GM12878 (cell line): ENCODE measurements around the gene RNF7. TPM values are rescaled to one million over a fixed set of nuclear protein-coding genes. Genes with fewer than 3 reads are reported as not detected.

Experiments
- ATAC-seq: fragments of 200-7000 bp; cut with Tn5 transposase; 3 replicates; pipeline ENCODE4 v1.9.1; 2020; ENCODE audit warnings: mild to moderate bottlenecking, moderate library complexity
- BruUV-seq: library from RNA; stranded (reverse); fragments of 400-500 nt; replicated peaks from 2 replicates; lab custom pipeline; 2021; lab: Mats Ljungman, UMichigan
- CTCF ChIA-PET: fragments of 300-600 bp; sonication (Branson Sonifier 250); formaldehyde crosslinking; extraction: SDS; loops from one replicate; lab custom pipeline; 2021; ENCODE audit warnings: inconsistent platforms; lab: Yijun Ruan, JAX
- POLR2A ChIA-PET: fragments of 350-600 bp; formaldehyde crosslinking; extraction: SDS; loops from one replicate; lab custom pipeline; 2021; ENCODE audit warnings: inconsistent platforms; lab: Charles Lee
- RAD21 ChIA-PET: fragments of 300-600 bp; sonication (Branson Sonifier 250); formaldehyde crosslinking; loops from one replicate; lab custom pipeline; 2023; ENCODE audit warnings: antibody characterized with exemption; ENCODE audit not compliant: unreplicated experiment; lab: Charles Lee
- SMC1A ChIA-PET: fragments of 300-600 bp; sonication (Branson Sonifier 250); formaldehyde crosslinking; loops from one replicate; lab custom pipeline; 2023; ENCODE audit not compliant: unreplicated experiment, uncharacterized antibody; lab: Charles Lee
- DNase-seq: peaks from one replicate; pipeline ENCODE4 v3.0.0-alpha.2; 2011; ENCODE audit warnings: low read depth, low spot score
- FAIRE-seq: peaks from 3 replicates; lab custom pipeline; 2011; peaks lifted over from hg19 to GRCh38; lab: Jason Lieb, UNC
- H2AFZ ChIP-seq: 2 replicates; pipeline ENCODE4 v1.6.0; 2011; ENCODE audit warnings: low read depth, low read length, control low read depth; ENCODE audit not compliant: control insufficient read depth
- H3K27ac ChIP-seq: 2 replicates; pipeline ENCODE4 v1.5.1; 2011; ENCODE audit warnings: control low read depth; ENCODE audit not compliant: control insufficient read depth, insufficient read depth
- H3K27me3 ChIP-seq, 2 experiments: replicated peaks in 1 of 2; 2 replicates each; pipeline versions ENCODE4 v1.6.0 to v1.6.1; 2011; ENCODE audit warnings: low read length in 1 of 2; ENCODE audit not compliant: control insufficient read depth in 2 of 2, insufficient read depth in 2 of 2
- H3K36me3 ChIP-seq, 2 experiments: 2 replicates each; pipeline ENCODE4 v1.5.1; 2011; ENCODE audit warnings: low read length in 1 of 2; ENCODE audit not compliant: control insufficient read depth in 2 of 2, insufficient read depth in 2 of 2
- H3K4me1 ChIP-seq: 2 replicates; pipeline ENCODE4 v1.6.1; 2011; ENCODE audit warnings: mild to moderate bottlenecking, low read length, moderate library complexity, mixed read lengths; ENCODE audit not compliant: control insufficient read depth, insufficient read depth
- H3K4me2 ChIP-seq: 2 replicates; pipeline ENCODE4 v1.6.0; 2011; ENCODE audit warnings: control low read depth; ENCODE audit not compliant: control insufficient read depth, insufficient read depth
- H3K4me3 ChIP-seq: fragments of 200-600 bp; sonication (generic); 2 replicates; pipeline ENCODE4 v1.5.1; 2016
- H3K79me2 ChIP-seq: 2 replicates; pipeline ENCODE4 v1.6.0; 2011; ENCODE audit warnings: low read length; ENCODE audit not compliant: control insufficient read depth, insufficient read depth
- H3K9ac ChIP-seq: 2 replicates; pipeline ENCODE4 v1.8.0; 2011; ENCODE audit warnings: low read length, control low read depth, mixed read lengths; ENCODE audit not compliant: control insufficient read depth, insufficient read depth
- H3K9me3 ChIP-seq: replicated peaks from 3 replicates; pipeline ENCODE4 v1.5.1; 2011; ENCODE audit warnings: mild to moderate bottlenecking, low read length; ENCODE audit not compliant: control insufficient read depth, insufficient read depth
- H4K20me1 ChIP-seq: 2 replicates; pipeline ENCODE4 v1.6.0; 2011; ENCODE audit not compliant: control insufficient read depth, insufficient read depth
- CEBPB ChIP-seq, 2 experiments: fragments of 150-350 bp in 1 of 2; IDR thresholded peaks; 2 replicates each; pipeline ENCODE4 v1.6.1; 2012 to 2014; ENCODE audit warnings: low read depth in 2 of 2, low read length in 2 of 2, borderline replicate concordance in 1 of 2, inconsistent platforms in 1 of 2
- IRF4 ChIP-seq: IDR thresholded peaks from 2 replicates; pipeline ENCODE4 v1.6.1; 2011; ENCODE audit warnings: low read depth, low read length
- IRF5 ChIP-seq: fragments of 450-650 bp; IDR thresholded peaks from 2 replicates; pipeline ENCODE4 v1.6.1; 2017; ENCODE audit warnings: borderline replicate concordance
- POLR2AphosphoS5 ChIP-seq: IDR thresholded peaks from 2 replicates; pipeline ENCODE4 v1.6.1; 2011; ENCODE audit warnings: mild to moderate bottlenecking, low read length, inconsistent platforms
- SMC3 ChIP-seq: IDR thresholded peaks from 2 replicates; pipeline ENCODE4 v1.6.1; 2011; ENCODE audit warnings: low read length, improper control_type of control experiment, borderline replicate concordance
- ZNF384 ChIP-seq: IDR thresholded peaks from 2 replicates; pipeline ENCODE4 v1.6.1; 2012; ENCODE audit warnings: low read depth, mild to moderate bottlenecking, low read length, improper control_type of control experiment, borderline replicate concordance
- WGBS: methylation state at CpG from one replicate; pipeline ENCODE4 v1.1.6; 2016; ENCODE audit warnings: low lambda C conversion rate; ENCODE audit not compliant: insufficient replicate concordance, insufficient coverage; ENCODE audit errors: missing lambda C conversion rate; 5-methylcytosine and 5-hydroxymethylcytosine counted together
- in situ Hi-C: fragments of 300-500 bp; cut with MboI; formaldehyde crosslinking; loops from 9 replicates; pipeline ENCODE4 v1.14.3; 2018; ENCODE audit warnings: mixed read lengths
- intact Hi-C: fragments of 100-400 bp; cut with micrococcal nuclease; formaldehyde crosslinking; loops from one replicate; pipeline ENCODE4 v1.14.2; 2022; ENCODE audit not compliant: unreplicated experiment
- polyA plus RNA-seq, 11 experiments: library from polyadenylated mRNA; depleted of rRNA in 4 of 11; unstranded in 6 of 11; stranded (reverse) in 5 of 11; fragments of >200 nt; fragmentation: Nextera tagmentation in 4 of 11; fragmentation: Illumina TruSeq in 1 of 11; extraction: Ambion mirVana in 4 of 11; extraction: Trizol in 1 of 11; gene quantifications; 1 replicate in 1 of 11; 2 replicates in 10 of 11; pipeline versions ENCODE4 v1.2.1 to v1.2.3, GENCODE V29; 2011 to 2016; ENCODE audit warnings: inconsistent platforms in 2 of 11, missing spikeins in 2 of 11, low read depth in 1 of 11
- total RNA-seq, 4 experiments: library from RNA; depleted of rRNA in 3 of 4; stranded (reverse); fragments of >200 nt in 3 of 4; fragmentation: Illumina TruSeq in 1 of 4; extraction: Trizol in 1 of 4; gene quantifications; 2 replicates each; pipeline versions ENCODE4 v1.2.1 to v1.2.3, GENCODE V29; 2013 to 2021

RNF7 gene
- total and polyA plus RNA-seq, 10 of the 15 experiments (the other 5 are each of a cell fraction or from before 2014, with no cell fraction given) = 36.0 to 146 (median 76.4) TPM

- SMC1A ChIA-PET = no interaction called here
- TF ChIP-seq CEBPB (IDR thresholded peaks at IDR 0.05; ENCODE audit: borderline replicate concordance in 1 of 2, low read depth in 2 of 2, low read length in 2 of 2) = no peak
- 0 out of 2 replicates have a peak, but pooled peaks have one; percentile 44 for TF ChIP-seq POLR2AphosphoS5
- in situ Hi-C loops = no loop called here
- no peaks in the 10 kb centered on the region for H3K4me1 ChIP-seq
- H3K79me2 ChIP-seq = peaks cover 23% of the 10 kb centered on the region
- POLR2A ChIA-PET = no interaction called here
- intact Hi-C loops = no loop called here
- no peak for FAIRE-seq
- no peaks in the 10 kb centered on the region for H3K27me3 ChIP-seq
- H2AFZ ChIP-seq = no peak overlapping the region
- CTCF ChIA-PET = interaction anchor here (0.6 kb wide), 1 partner anchor 159 kb away, joined by 4 read pairs; no protein-coding TSS in a partner anchor
- H3K36me3 ChIP-seq = peaks cover 4 to 24% of the 10 kb centered on the region in 2 experiments
- no peak overlapping the region for H3K4me3 ChIP-seq
- no peak overlapping the region for H3K27ac ChIP-seq
- H3K9me3 ChIP-seq = no peaks in the 10 kb centered on the region
- DNase-seq = no peak
- H4K20me1 ChIP-seq = peaks cover 2% of the 10 kb centered on the region; the same call in 1 of the 2 replicates
- 97% methylated on average over 4 of the region's 4 CpGs for WGBS
- no peak for ATAC-seq
- no peak overlapping the region for H3K4me2 ChIP-seq
- RAD21 ChIA-PET = no interaction called here
- no TSS peak for BruUV-seq
- H3K9ac ChIP-seq = no peak overlapping the region
These were observed 8.9 kb downstream of the RNF7 start for GRCh38 chr3:141746962-141747361.

- H3K36me3 ChIP-seq = no peaks in the 10 kb centered on the region
- no peaks in the 10 kb centered on the region for H3K27me3 ChIP-seq
- RAD21 ChIA-PET = no interaction called here
- H3K4me1 ChIP-seq = no peaks in the 10 kb centered on the region
- in situ Hi-C loops (no loop called here), intact Hi-C loops (no loop called here)
- no peaks in the 10 kb centered on the region for H3K9me3 ChIP-seq
- CTCF ChIA-PET = interaction anchor here (0.8 to 1.1 kb wide), 2 partner anchors 9 to 16 kb away, joined by 3 read pairs; no protein-coding TSS in a partner anchor
- 67% methylated on average over 3 of the region's 3 CpGs for WGBS
- no TSS peak for BruUV-seq
- no peak for FAIRE-seq
- H3K27ac ChIP-seq = no peak overlapping the region
- H3K4me2 ChIP-seq = no peak overlapping the region
- no peak overlapping the region for H3K9ac ChIP-seq
- no peak overlapping the region for H2AFZ ChIP-seq
- POLR2A ChIA-PET = no interaction called here
- no peak for ATAC-seq
- no peaks in the 10 kb centered on the region for H4K20me1 ChIP-seq
- SMC1A ChIA-PET = no interaction called here
- no peaks in the 10 kb centered on the region for H3K79me2 ChIP-seq
- no peak for DNase-seq
- TF ChIP-seq SMC3 = no peak
- TF ChIP-seq IRF4 = no peak
- no peak for TF ChIP-seq IRF5
- no peak for TF ChIP-seq ZNF384
- H3K4me3 ChIP-seq = no peak overlapping the region
These were observed 15.3 kb downstream of the RNF7 start for GRCh38 chr3:141753399-141753798.
